ENCODE results near the gene PIK3R6.
"Not testable (repeated sequence)": the region's sequence is repeated elsewhere in the genome, so short reads cannot be mapped to it uniquely, and the experiment has no call there.

PIK3R6 gene

GRCh38 chr17:8872705-8873435 lies 5.4 kb upstream of the PIK3R6 start:
- DNase-seq = peak; percentile 42

DNA sequence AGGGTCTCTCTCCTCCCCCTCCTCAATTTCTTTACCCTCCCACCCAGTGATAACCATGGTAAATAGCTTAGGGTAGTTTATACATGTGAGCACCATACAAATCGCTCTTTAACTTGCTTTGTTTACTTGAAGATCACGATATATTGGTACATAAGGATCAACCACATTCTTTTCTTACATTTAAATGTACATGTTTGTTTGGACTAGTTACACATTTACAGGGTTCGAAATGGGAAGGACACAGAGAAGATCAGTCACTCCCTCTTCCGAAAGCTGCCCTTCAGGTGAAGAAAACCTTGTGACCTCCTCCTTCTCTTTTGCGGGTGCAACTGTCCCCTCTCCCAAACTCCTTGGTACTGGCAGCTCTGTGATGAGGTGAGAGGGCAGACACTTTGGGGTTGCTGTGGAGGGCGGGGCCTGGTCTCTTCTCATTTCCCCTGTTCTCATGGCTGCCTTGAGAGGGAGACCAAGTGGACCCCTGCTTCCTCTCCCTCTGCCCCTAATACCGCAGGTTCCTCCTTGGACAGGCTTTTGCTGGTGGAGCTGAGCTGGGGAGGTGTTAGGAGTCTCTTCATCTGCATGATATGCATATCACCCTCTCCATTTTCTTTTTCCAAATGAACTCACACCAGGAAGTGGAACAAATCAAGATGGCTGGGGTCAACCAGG lies 4.7 kb upstream of the PIK3R6 start:
- DNase-seq = no peak

DNA sequence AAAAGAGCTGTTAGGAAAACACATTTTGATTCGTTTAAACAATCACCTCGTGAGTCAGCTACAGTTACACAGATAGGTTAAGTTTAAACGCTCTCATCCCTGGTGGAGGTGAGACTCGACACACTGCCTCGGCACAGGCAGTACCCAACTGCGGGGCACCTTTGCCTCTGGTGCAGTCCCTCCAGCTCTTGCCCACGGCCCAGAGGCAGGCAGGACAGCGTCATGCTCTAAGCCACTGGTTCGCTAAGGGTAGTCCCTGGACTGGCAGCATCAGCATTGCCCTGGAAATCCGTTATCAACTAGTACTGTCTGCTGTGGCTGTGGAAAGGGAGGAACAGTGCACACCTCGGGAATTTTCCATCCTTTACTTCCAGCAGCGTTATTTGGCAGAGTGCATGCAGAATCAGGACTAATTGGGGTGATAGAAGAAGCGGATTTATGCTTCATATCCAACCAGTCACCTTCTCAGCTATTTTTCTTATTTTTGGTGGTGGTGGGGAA lies 3.7 kb upstream of the PIK3R6 start:
- DNase-seq = no peak

DNA sequence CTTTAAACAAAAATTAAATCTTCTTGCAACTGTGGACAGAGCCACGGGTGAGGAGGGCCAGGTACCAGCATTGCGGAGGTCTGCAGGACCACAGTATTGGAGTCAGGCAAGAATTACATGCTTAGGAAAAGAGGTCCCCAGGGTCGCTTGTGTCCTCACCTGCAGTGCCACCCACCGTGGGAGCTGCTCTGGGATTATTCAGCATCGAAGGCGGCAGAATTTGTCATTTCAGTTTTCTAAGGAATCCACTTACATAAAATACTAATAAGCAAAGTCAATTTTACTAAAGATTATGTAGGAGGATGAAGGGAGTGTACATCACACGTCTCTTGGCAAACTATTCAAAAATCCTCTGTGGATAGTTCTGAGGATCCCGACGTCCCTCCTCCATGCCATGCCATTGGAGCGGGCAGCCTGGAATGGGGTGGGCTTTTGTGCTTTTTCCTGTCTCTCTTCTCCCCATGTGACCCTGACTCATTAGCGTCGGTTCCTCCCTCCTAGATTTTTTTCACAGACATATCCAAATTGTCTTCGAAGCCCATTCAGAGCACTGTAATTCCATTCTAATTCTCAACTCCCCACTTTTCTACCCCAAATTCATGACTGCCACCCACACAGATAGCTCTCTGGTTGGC lies 3.0 kb upstream of the PIK3R6 start:
- DNase-seq = no peak

GRCh38 chr17:8869114-8869815 lies 1.8 kb upstream of the PIK3R6 start:
- DNase-seq = no peak

DNA sequence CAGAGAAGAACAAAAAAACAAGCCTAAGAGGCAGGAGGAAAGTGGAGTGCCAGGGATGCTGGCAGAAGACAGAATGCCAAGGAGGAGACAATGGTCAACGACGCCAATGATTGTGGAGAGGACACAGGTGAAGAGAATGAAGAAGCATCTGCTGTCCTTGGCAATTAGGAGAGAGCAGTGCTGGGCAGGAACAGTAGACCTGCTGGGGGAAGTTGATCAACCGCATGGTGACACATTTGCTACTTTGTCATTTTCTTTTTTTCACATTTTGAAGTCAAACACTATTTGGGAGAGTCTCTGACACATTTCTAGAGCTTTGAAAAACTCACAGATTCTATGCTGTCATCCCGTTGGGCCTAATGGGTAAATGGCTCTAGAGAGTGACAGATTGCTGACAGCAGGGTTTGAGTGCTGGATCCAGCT lies 1.1 kb upstream of the PIK3R6 start:
- no peak for DNase-seq

- no peak for DNase-seq
Measured at GRCh38 chr17:8868092-8868491, 618 bp upstream of the PIK3R6 start.

DNA sequence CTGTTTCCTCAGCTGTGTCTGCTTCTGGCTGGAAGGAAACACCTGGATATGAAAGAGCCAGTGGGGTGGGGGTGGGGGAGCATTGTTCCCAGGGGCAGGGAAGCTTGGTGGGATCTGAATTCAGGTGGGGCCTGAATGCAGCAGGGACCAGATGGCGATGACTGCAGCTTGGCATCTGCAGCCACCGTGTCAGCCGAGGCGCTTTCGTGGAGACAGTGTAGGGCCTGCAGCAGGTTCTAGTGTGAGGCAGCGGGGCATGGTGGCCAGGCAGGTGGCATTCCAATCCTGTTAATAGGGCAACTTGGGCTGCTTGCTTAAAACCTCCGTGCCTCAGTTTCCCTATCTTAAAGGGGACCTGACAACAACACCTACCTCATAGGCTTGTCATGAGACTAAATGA lies 1.7 kb downstream of the PIK3R6 start:
- no peak for DNase-seq

GRCh38 chr17:8865385-8865784 lies 2.1 kb downstream of the PIK3R6 start:
- no peak for DNase-seq

DNA sequence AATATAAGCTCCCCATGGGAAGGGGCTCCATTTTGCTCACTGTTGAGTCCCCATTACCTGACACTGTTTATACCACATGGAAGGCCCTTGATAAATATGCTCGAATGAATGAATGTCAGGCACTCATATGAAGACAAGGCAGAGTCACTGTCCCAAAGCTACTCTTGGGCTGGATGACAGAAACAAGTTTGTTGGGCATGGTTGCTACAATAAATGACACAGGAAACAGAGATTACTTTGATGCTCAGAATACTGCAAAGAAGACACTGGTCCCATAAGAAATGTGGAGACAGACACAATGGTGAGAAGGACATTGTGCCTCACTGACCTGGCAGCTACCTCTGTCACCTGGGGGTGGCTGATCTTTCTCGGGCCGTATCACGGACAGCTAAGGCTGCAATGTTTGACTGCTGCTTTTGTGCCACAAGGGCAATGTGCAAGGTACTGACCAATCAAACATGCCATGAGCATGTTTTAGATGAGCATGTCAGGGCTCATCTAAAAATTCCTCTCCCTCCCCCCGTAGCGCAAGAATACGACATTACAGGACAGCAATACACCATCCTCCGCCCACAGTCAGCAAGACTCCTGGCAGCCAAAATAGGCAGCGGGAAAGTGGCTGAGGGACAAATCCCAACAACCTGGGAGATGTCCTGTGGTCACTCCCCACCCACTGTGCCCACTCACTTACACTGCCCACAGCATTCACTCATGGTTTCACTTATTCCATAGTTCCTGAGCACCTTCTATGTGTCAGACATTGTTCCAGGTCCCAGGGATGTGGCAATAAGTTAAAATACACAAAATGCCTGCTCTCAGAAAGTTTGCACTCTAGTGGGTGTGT lies 5.0 kb downstream of the PIK3R6 start:
- DNase-seq = no peak

DNA sequence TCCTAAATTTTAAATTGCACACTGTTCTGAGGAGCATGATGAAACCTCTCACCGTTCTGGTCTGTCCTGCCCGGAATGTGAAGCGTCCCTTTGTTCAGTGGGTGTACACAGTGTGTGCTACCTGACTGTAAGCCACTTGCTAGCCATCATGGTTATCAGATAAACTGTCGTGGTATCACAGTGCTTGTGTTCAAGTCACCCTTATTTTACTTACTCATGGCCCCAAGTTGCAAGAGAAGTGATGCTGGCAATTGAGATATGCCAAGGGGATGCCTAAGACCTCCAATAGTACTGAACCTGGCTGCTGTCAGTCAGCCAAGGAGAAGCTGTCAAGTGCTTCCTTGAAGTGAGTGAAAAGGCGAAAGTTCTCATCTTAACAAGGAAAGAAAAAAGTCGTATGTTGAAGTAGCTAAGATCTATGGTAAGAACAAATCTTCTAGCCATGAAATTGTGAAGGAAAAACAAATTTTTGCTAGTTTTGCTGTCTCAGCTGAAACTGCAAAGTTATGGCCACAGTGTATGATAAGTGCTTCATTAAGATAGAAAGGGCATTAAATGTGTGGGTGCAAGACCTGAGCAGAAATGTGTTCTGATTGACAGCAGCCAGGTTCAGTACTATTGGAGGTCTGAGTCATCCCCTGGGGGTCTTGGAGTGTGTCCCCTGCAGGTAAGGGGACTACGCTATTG lies 5.8 kb downstream of the PIK3R6 start:
- no peak for DNase-seq

- no peak for DNase-seq
Measured at GRCh38 chr17:8859804-8860430, 7.6 kb downstream of the PIK3R6 start.

GRCh38 chr17:8859027-8859803 lies 8.3 kb downstream of the PIK3R6 start:
- no peak for DNase-seq

GRCh38 chr17:8857919-8858318 lies 9.6 kb downstream of the PIK3R6 start:
- peak; percentile 57 for DNase-seq

GRCh38 chr17:8856869-8857575 lies 10.5 kb downstream of the PIK3R6 start:
- DNase-seq = no peak

DNA sequence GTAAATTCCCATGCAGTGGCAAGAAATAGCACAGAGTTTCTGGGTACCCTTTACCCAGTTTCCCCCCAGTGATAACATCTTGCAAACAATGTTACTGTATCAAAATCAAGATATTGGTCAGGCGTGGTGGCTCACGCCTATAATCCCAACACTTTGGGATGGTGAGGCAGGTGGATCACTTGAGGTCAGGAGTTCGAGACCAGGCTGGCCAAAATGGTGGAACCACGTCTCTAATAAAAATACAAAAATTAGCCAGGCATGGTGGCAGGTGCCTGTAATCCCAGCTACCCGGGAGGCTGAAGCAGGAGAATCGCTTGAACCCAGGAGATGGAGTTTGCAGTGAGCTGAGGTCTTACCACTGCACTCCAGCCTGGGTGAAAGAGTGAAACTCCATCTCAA lies 11.3 kb downstream of the PIK3R6 start:
- not testable (repeated sequence) for DNase-seq

- no peak for DNase-seq
Measured at GRCh38 chr17:8855477-8856204, 11.8 kb downstream of the PIK3R6 start.

GRCh38 chr17:8851600-8851999 lies 15.9 kb downstream of the PIK3R6 start:
- DNase-seq = no peak
